ENCODE results near the gene RRAS.

The RRAS gene

GRCh38 chr19:49640113-49640898 is at the start of gene RRAS:
Gene RRAS, minus strand, starts transcription at chr19:49640143. Its CDS starts 45 bp downstream, at chr19:49640098.
- DNase-seq = peak; percentile 100

DNA sequence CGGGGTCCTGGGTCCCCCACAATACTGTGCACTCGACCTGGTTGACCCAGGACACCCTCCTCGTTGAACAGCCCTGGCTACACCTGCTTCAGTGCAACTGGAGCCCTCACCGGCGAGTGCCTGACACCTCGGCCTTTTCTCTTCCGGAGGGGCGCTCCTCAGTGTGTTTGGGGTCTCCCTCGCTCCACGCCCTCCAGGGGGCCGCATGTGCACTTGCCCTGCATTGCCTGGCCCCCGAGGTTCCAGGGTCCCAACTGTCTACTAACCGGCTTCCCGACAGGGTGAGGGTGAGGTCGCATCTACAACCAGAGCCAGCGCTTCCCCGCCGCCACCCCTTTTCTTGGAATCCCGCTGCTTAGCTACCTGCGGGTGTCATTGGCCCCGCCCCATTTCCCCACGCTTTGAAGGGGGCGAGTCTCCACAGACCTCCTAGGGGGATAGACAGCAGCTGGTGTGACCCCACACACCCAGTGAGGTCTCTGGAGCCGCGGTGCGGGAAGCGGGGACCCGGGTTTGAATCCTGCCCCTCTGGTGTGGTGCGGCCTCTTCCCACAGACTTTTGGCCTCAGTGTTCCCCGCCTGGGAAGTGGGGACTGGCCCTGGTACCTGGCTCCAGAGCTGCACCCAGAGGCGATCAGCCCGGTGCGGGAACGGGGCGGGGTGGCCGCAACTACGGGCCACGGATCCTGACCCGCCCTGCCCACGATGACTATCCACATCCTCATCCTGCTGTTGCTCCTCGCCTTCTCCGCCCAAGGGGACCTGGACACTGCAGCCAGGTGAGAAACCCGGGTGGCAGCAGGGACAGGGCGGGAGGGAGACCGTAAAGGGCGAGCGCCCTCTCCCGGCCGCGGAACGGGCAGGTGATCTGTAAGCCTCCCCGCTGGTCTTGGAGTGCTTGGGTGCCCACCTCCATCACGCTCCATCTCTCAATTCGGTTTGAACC is 49.5 kb upstream of the RRAS start, which contains the start of gene ADM5:
Gene ADM5 (plus strand): TSS at position 462 of the 946 bp plus-strand sequence. CDS start 244 bp downstream, at position 706.
- DNase-seq = no peak

- no peak for DNase-seq
These were observed 48.7 kb upstream of the RRAS start for GRCh38 chr19:49688531-49689132.

DNA sequence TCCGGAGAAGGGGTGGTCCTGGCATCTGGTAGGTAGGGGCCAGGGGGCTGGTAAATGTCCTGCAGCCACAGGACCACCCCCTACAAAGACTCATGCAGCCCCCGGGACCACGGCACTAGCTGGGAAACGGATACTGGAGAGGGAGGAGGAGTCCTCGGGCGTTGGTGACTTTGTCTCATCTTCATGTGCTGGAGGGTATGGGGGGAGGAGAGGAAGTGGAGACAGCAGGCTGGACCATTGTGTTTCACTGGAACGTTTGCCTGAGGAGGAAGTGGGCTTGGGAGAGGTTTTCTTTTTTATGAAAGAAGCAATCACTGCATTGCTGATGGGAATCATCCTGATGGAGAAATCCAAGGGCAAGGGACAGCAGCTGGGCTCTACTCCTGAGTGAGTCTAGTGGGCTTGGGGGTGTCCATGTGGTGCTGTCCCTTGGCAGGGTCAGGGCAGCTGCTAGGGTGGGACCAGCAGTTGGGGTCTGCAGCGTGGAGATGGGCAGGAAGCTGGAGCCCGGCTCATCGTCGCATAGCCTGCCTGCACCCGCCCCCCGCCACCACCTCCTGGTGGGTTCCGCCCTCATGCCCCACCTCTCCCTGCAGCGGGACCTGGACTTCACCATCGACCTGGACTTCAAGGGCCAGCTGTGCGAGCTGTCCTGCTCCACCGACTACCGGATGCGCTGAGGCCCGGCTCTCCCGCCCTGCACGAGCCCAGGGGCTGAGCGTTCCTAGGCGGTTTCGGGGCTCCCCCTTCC is 47.8 kb upstream of the RRAS start:
- no peak for DNase-seq

GRCh38 chr19:49687150-49687549 is 47.2 kb upstream of the RRAS start:
- no peak for DNase-seq

GRCh38 chr19:49686503-49687088 is 46.7 kb upstream of the RRAS start:
- no peak for DNase-seq

- DNase-seq = no peak
These were observed 45.9 kb upstream of the RRAS start for GRCh38 chr19:49685845-49686332.

DNA sequence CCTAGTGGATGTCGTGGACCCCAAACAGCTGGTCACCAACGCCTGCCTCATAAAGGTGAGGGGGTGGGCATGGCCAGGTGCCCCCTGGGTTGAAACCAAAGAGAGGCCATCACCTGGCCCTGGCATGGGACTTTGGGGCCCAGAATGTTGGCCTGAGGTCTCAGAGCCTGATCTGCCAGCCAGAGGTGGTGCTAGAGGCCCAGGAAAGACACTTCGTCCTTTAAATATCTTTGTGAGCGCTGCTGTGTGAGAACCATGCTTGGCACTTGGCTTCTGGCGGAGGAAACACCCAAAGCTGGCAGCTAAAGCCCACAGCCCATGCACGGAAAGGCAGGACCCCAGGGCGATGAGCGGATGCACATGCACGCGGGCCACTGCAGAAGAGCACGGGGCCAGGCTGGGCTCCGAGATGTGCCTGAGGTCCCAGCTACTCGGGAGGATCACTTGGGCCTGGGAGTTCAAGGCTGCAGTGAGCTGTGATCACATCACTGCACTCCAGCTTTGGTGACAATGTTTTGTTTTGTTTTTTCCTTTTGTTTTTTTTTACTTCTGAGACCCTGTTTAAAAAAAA is 45.1 kb upstream of the RRAS start:
- no peak for DNase-seq

DNA sequence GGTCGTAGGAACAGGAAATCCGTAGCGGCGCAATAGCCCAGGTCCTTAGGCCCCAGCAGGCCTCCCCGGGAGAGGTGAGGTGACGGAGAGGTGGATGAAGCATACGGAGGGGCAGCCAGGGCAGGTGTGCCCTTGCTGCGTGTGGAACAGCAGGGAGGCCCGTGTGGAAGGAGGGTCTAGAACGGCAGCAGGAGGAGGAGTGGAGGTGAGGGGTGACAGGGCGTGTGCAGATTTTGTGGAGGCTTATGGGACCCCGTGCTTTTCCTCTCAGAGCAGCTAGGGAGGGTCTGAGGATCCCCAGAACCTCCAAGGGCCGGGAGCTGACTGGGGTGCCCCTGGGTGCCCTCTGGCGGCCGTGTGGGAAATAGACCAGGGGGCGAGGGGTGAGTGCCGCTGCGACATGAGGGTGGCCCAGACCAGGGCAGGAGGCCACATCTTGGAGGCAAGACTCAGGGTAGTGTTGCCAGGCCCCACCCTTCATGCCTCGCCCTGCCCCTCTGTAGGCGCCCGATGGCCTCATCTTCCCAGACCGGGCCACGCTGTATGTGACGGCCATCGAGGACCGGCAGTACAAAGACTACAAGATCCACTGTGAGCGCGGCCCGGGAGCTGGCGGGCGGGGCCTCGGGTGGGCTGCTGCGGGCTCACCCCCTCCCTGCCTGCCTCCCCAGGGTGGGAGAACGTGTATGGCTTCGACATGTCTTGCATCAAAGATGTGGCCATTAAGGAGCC is 44.5 kb upstream of the RRAS start:
- no peak for DNase-seq

DNA sequence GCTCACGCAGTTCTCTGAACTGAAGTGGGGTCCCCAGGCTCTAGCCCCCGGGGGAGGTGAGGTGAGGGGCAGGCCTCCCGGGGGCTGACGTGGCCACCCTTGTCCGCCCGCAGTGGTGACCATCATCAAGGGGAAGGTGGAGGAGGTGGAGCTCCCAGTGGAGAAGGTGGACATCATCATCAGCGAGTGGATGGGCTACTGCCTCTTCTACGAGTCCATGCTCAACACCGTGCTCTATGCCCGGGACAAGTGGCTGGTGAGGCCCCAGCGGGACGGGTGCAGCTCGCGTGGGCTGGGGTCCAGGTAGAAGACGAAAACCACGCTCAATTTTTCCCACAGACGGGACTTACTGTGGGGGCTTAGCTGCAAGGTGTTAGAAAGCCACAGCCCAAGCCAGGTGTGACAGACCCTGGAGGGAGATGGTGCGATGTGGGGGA is 43.9 kb upstream of the RRAS start:
- DNase-seq = no peak

- no peak for DNase-seq
These were observed 42.3 kb upstream of the RRAS start for GRCh38 chr19:49682274-49682673.

DNA sequence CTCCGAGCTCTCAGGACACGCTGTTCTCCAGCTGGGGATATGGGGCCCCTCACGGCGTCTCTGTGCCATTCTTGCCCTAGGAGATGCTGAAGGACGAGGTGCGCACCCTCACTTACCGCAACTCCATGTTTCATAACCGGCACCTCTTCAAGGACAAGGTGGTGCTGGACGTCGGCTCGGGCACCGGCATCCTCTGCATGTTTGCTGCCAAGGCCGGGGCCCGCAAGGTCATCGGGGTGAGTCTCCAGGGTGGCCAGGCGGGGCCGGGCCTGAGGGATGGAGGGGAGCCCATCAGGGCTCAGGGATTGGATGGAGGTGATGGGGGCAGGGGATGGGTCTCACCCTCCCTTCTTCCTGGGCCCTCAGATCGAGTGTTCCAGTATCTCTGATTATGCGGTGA is 41.9 kb upstream of the RRAS start:
- DNase-seq = no peak

DNA sequence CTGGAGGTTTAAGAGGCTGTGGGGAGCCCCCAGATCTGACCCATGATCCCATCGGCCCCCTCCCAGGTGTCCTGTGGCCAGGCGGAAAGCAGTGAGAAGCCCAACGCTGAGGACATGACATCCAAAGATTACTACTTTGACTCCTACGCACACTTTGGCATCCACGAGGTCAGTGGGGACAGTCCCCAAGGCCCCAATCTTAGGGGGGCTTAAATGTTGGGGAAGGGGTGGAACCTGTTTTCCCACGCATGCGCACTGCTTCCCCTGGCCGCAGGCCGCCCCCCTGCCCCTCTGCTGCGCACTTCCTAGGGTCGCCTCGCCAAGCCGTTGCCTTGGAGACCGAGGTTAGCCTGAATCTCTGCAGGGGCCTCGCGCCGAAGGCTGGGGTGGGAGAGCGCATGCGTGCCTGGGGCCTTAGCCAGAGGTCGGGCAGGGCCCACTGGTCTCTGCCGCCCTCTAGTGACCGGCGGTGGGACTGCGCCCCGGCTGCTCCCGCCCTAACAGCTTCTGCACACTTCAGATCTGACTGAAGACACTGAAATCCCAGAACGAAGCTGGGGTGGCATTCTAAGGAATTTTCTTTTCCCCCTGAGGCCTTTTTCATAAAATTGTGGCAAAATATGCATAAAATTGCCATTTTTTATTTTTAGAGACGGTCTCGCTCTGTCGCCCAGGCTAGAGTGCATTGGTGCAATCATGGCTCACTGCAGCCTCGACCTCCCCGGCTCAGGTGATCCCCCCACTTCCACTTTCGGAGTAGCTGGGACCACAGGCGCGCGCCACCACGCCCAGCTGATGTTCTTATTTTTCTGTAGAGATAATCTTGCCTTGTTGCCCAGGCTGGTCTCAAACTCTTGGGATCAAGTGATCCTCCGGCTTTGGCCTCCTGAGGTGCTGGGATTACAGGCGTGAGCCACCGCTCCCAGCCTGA is 40.7 kb upstream of the RRAS start:
- peak; percentile 48 for DNase-seq

- no peak for DNase-seq
These were observed 39.9 kb upstream of the RRAS start for GRCh38 chr19:49679771-49680413.

DNA sequence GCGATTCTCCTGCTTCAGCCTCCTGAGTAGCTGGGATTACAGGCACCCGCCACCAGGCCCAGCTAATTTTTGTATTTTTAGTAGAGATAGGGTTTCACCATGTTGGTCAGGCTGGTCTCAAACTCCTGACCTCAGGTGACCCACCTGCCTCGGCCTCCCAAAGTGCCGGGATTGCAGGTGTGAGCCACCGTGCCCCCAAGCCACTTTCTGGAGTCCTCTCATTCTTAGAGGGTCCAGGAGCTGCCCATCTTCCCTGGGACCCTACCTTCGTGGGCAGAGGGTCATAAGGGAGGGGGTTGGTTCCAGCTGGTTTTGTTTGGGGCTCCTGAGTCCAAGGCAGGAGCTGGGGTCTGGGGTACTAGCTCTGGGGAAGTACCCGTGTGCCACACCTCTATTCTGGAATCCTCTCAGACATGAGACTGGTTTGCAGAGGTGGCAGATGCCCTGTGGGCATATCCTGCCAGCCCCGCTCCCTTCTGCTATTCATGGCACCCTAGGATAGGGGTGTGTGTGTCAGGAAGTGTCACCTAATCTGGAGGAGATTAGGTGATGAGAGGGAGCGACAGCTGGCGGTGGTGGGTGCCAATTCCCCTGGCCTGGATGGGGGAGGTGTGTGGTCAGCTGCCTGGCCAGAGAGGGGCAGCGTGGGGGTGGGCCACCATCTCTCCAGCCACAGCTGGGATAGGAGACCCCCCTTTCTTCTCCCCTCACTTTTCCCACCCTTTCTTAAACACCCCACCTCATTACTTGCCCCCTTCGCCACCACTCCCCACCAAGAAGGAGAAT is 39.2 kb upstream of the RRAS start:
- DNase-seq = no peak

DNA sequence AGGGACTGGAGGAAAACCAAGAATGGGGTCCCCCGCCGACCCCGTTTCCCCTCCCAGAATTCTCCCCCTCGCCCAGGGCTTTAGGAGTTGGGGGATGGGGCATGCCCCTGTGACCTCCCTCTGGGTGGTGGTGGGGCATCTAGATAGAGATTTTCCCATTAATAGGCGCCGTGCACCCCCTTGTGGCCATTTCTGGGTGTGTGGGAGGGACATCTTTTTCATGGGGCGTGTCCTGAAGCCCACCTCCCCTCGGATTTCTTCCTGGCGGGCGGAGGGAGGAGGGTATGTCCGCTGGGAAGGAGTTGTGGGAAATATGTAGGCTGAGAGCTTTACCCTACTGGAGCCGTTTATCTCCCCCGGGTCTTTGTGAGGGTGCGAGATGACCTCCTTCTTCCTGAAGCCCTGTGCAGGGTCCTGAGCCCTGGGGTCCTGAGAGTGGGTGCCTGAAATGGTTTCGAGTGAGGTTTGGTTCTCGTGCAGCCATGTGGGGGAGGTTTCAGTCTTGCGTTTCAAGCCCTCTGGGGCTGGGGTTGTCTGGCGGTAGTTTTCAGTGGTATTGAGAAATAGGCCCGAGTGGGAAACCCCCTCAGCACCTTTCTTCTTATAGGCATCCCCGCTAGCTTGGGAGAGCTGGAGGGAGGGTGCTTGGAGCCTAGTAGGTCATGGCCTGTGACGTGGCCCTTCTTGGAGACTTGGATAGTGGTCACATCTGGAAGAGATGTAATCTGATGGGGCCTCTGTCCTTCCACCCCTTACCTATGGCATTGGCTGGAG is 38.1 kb upstream of the RRAS start:
- peak; percentile 40 for DNase-seq

GRCh38 chr19:49677231-49677900 is 37.4 kb upstream of the RRAS start, which contains the start of gene PRMT1:
Gene PRMT1, plus strand, starts transcription at chr19:49677271. Its CDS starts 10 bp downstream, at chr19:49677281.
- no peak for DNase-seq

Measured in GOT3 (cell line).